ENCODE measurements around the gene SIX3. TPM values are rescaled to one million over a fixed set of nuclear protein-coding genes. Genes with fewer than 3 reads are reported as not detected.

The SIX3 gene
- total RNA-seq, 1 donor from 2014 or later = not detected

GRCh38 chr2:44980751-44981713 is 39.5 kb downstream of the SIX3 start:
- H3K27me3 ChIP-seq (ENCODE audit: low read depth) = peaks cover 13% of the 10 kb centered on the region
- no peaks in the 10 kb centered on the region for H3K4me1 ChIP-seq
- H3K4me3 ChIP-seq = no peak overlapping the region
- no peaks in the 10 kb centered on the region for H3K36me3 ChIP-seq
- H3K27ac ChIP-seq = no peak overlapping the region
- DNase-seq = no peak
- intact Hi-C loops (cut with DNase I) = loop anchor here (10.0 kb wide), 1 partner anchor 514 kb away; no protein-coding TSS in a partner anchor
- ATAC-seq = no peak
- no peak for TF ChIP-seq CTCF (IDR thresholded peaks at IDR 0.05)
- no peaks in the 10 kb centered on the region for H3K9me3 ChIP-seq

- Histone ChIP-seq H3K4me3 (no peak overlapping the region), H3K4me1 (no peaks in the 10 kb centered on the region), H3K36me3 (no peaks in the 10 kb centered on the region), H3K27me3 (ENCODE audit: low read depth) (peaks cover 11% of the 10 kb centered on the region), H3K9me3 (no peaks in the 10 kb centered on the region), H3K27ac (no peak overlapping the region)
- DNase-seq (peak; percentile 79), ATAC-seq (peak; percentile 68 to 80)
- TF ChIP-seq CTCF (IDR thresholded peaks at IDR 0.05) = peak; percentile 89
- intact Hi-C loops (cut with DNase I) = loop anchor here (10.0 kb wide), 1 partner anchor 513 kb away; no protein-coding TSS in a partner anchor
Measured at GRCh38 chr2:44981714-44982108, 40.2 kb downstream of the SIX3 start.

- H3K27ac ChIP-seq = no peak overlapping the region
Measured at GRCh38 chr2:44983836-44984604, 42.5 kb downstream of the SIX3 start.

GRCh38 chr2:44989176-44989575 is 47.7 kb downstream of the SIX3 start:
- ATAC-seq (no peak), DNase-seq (no peak)
- no peak for TF ChIP-seq CTCF (IDR thresholded peaks at IDR 0.05)
- no peak overlapping the region for H3K4me3 ChIP-seq
- H3K9me3 ChIP-seq = no peaks in the 10 kb centered on the region
- no peaks in the 10 kb centered on the region for H3K4me1 ChIP-seq
- no peaks in the 10 kb centered on the region for H3K36me3 ChIP-seq
- H3K27me3 ChIP-seq (ENCODE audit: low read depth) = peaks cover 13% of the 10 kb centered on the region
- H3K27ac ChIP-seq = no peak overlapping the region
- intact Hi-C loops (cut with DNase I) = loop anchor here (10.0 kb wide), 1 partner anchor 506 kb away; no protein-coding TSS in a partner anchor

More at GRCh38 chr2:44983836-44984604, 42.5 kb downstream of the SIX3 start:
- H3K27me3 ChIP-seq (ENCODE audit: low read depth) = peaks cover 7% of the 10 kb centered on the region
- intact Hi-C loops (cut with DNase I) = loop anchor here (10.0 kb wide), 1 partner anchor 511 kb away; no protein-coding TSS in a partner anchor
- H3K4me3 ChIP-seq = no peak overlapping the region
- no peaks in the 10 kb centered on the region for H3K4me1 ChIP-seq
- ATAC-seq (no peak), DNase-seq (no peak)
- TF ChIP-seq CTCF (IDR thresholded peaks at IDR 0.05) = no peak
- no peaks in the 10 kb centered on the region for H3K36me3 ChIP-seq
- H3K9me3 ChIP-seq = no peaks in the 10 kb centered on the region

- no peaks in the 10 kb centered on the region for H3K4me1 ChIP-seq
Measured at GRCh38 chr2:44994377-44994776, 52.9 kb downstream of the SIX3 start.

More at GRCh38 chr2:44994377-44994776, 52.9 kb downstream of the SIX3 start:
- H3K9me3 ChIP-seq = no peaks in the 10 kb centered on the region
- H3K36me3 ChIP-seq = no peaks in the 10 kb centered on the region
- no peak overlapping the region for H3K27ac ChIP-seq
- intact Hi-C loops (cut with DNase I) = no loop called here
- TF ChIP-seq CTCF (IDR thresholded peaks at IDR 0.05) = no peak
- peaks cover 44% of the 10 kb centered on the region for H3K27me3 ChIP-seq (ENCODE audit: low read depth)
- no peak overlapping the region for H3K4me3 ChIP-seq
- DNase-seq (no peak), ATAC-seq (no peak)

Measured in lower lobe of right lung (tissue), 2 donors.